GM10266 (cell line): Measurements from ENCODE around the gene PSMB9.
A peak's percentile ranks its signal among the peaks of the same experiment; 100 is the strongest.
"Not testable (repeated sequence)": the region's sequence is repeated elsewhere in the genome, so short reads cannot be mapped to it uniquely, and the experiment has no call there.

Experiments
- DNase-seq: peaks from one replicate; pipeline ENCODE4 v3.0.0; 2012; ENCODE audit errors: extremely low spot score
- CTCF ChIP-seq: IDR thresholded peaks from 2 replicates; pipeline ENCODE4 v1.5.1; 2012; ENCODE audit warnings: mild to moderate bottlenecking, low read depth; ENCODE audit not compliant: control insufficient read depth, insufficient read depth; ENCODE audit errors: missing control alignments

PSMB9 gene

GRCh38 chr6:32879691-32880090, 25.7 kb downstream of the PSMB9 start:
- TF ChIP-seq CTCF: no peak
- DNase-seq: no peak

- not testable (repeated sequence) for DNase-seq
These were observed 27.0 kb downstream of the PSMB9 start for GRCh38 chr6:32880962-32881361.

- no peak for DNase-seq
- TF ChIP-seq CTCF: no peak
These were observed 28.9 kb downstream of the PSMB9 start for GRCh38 chr6:32882879-32883250.

GRCh38 chr6:32883789-32884188, 29.8 kb downstream of the PSMB9 start:
- no peak for TF ChIP-seq CTCF
- DNase-seq: no peak

- TF ChIP-seq CTCF: peak; percentile 48
- peak; percentile 62 for DNase-seq
These were observed 31.8 kb downstream of the PSMB9 start for GRCh38 chr6:32885698-32886286.

- no peak for DNase-seq
- no peak for TF ChIP-seq CTCF
These were observed 32.8 kb downstream of the PSMB9 start for GRCh38 chr6:32886681-32887383.

GRCh38 chr6:32887616-32888015, 33.6 kb downstream of the PSMB9 start:
- no peak for TF ChIP-seq CTCF
- no peak for DNase-seq
